Measurements from ENCODE around the gene RPS25. TPM values are rescaled to one million over a fixed set of nuclear protein-coding genes. Genes with fewer than 3 reads are reported as not detected.

Gene RPS25
- total RNA-seq, 1 experiment from 2014 or later: 1,450 TPM

GRCh38 chr11:119055901-119056300, 37.8 kb upstream of the RPS25 start:
- H3T11ph ChIP-seq (ENCODE audit: low read length): no peak overlapping the region
- no peaks in the 10 kb centered on the region for H3K27me3 Mint-ChIP-seq (ENCODE audit: low read depth)
- 0 out of 2 replicates have a peak, but pooled peaks cover 3% of the 10 kb centered on the region for H3K27me3 ChIP-seq (ENCODE audit: insufficient read depth, low read length)
- H3K56ac ChIP-seq (ENCODE audit: insufficient read length, low read depth, low read length): no peak overlapping the region
- no peak overlapping the region for H2BK12ac ChIP-seq (ENCODE audit: insufficient read length, low read depth, low read length)
- H3K9me3 ChIP-seq (ENCODE audit: control insufficient read depth, low read depth, low read length): no peaks in the 10 kb centered on the region
- H3K79me2 ChIP-seq (ENCODE audit: insufficient read depth, low read length): peaks cover 10% of the 10 kb centered on the region
- H2AK5ac ChIP-seq (ENCODE audit: insufficient read length, low read length): no peak overlapping the region
- no peak for TF ChIP-seq CTCF (conservative IDR thresholded peaks at IDR 0.05)
- peak overlapping the region; percentile 86 for H3K9ac ChIP-seq (ENCODE audit: extremely low read depth, insufficient read length, low read length)
- H3K23ac ChIP-seq (ENCODE audit: insufficient read length, low read depth, low read length): no peak overlapping the region
- peak overlapping the region; percentile 74 for H3K4me2 ChIP-seq (ENCODE audit: insufficient read depth, insufficient read length, low read length)
- H4K8ac ChIP-seq (replicated peaks; ENCODE audit: insufficient read length, low read depth, low read length): no peak overlapping the region
- no peak overlapping the region for H3K14ac ChIP-seq (ENCODE audit: insufficient read depth, low read length)
- H3K4me1 ChIP-seq (ENCODE audit: insufficient read depth, low read length): no peaks in the 10 kb centered on the region; the same call in 1 of the 2 replicates
- no peak overlapping the region for H4K5ac ChIP-seq (ENCODE audit: insufficient read length, low read depth, low read length)
- H3K4ac ChIP-seq (ENCODE audit: low read depth, low read length): no peak overlapping the region
- H3K36me3 Mint-ChIP-seq (ENCODE audit: insufficient read depth in 1 of 3, low read depth in 3 of 3): peaks cover 55 to 57% (median 56%) of the 10 kb centered on the region in 3 experiments
- WGBS (ENCODE audit: extremely low coverage, insufficient read length, low lambda C conversion rate): no CpG with 5 or more reads among the region's 6 CpGs
- H3K4me3 Mint-ChIP-seq: peak overlapping the region; percentile 95 to 99
- H3K4me1 Mint-ChIP-seq: peaks cover 13 to 22% of the 10 kb centered on the region in 2 experiments
- peaks cover 0 to 2% of the 10 kb centered on the region in 2 experiments; a peak in 3 of 5 replicates for H3K9me3 Mint-ChIP-seq
- H4K20me1 ChIP-seq (ENCODE audit: control insufficient read depth, insufficient read depth, insufficient read length): no peaks in the 10 kb centered on the region
- H2BK15ac ChIP-seq (ENCODE audit: low read depth, low read length): no peak overlapping the region
- H3K27ac Mint-ChIP-seq: peak overlapping the region; percentile 54 to 93 (median 82); a peak in 6 of 7 replicates
- H2BK120ac ChIP-seq (ENCODE audit: low read depth, low read length, poor library complexity, severe bottlenecking): no peak overlapping the region
- peaks cover 13% of the 10 kb centered on the region for H3K79me1 ChIP-seq (ENCODE audit: insufficient read depth, low read depth, low read length, poor library complexity, severe bottlenecking)
- H3K23me2 ChIP-seq (ENCODE audit: insufficient read length, low read depth, low read length, poor library complexity, severe bottlenecking): peaks cover 6% of the 10 kb centered on the region
- no peak for DNase-seq
- H3K18ac ChIP-seq (ENCODE audit: insufficient read length, low read depth, low read length): no peak overlapping the region
- H2BK20ac ChIP-seq (ENCODE audit: low read depth, low read length, poor library complexity, severe bottlenecking): no peak overlapping the region
- H2BK5ac ChIP-seq (ENCODE audit: insufficient read length, low read length): no peak overlapping the region
- H3K27ac ChIP-seq (ENCODE audit: insufficient read length, low read depth, low read length): no peak overlapping the region
- no peak overlapping the region for H2AFZ ChIP-seq (ENCODE audit: low read length)
- H4K91ac ChIP-seq (ENCODE audit: insufficient read length, low read depth, low read length): no peak overlapping the region
